OCI-LY7 (cell line): ENCODE data around the gene HYLS1. TPM values are rescaled to one million over a fixed set of nuclear protein-coding genes. Genes with fewer than 3 reads are reported as not detected.

Source experiments
- BruUV-seq: library from RNA; stranded (reverse); fragments of 400-500 nt; replicated peaks from 2 replicates; lab custom pipeline; 2021; lab: Mats Ljungman, UMichigan
- CTCF ChIA-PET: fragments of 300-600 bp; sonication (Branson Sonifier 250); formaldehyde crosslinking; loops from one replicate; lab custom pipeline; 2022; ENCODE audit warnings: antibody characterized with exemption; ENCODE audit not compliant: unreplicated experiment; lab: Charles Lee
- POLR2A ChIA-PET: fragments of 300-600 bp; sonication (Branson Sonifier 250); formaldehyde crosslinking; loops from one replicate; lab custom pipeline; 2022; ENCODE audit warnings: antibody characterized with exemption; lab: Charles Lee
- DNase-seq: peaks from one replicate; pipeline ENCODE4 v3.0.0-alpha.2; 2015; ENCODE audit warnings: low spot score
- H2AFZ ChIP-seq: fragments of 200-600 bp; sonication (generic), shearing (Covaris generic); 2 replicates; pipeline ENCODE4 v1.6.1; 2014; ENCODE audit warnings: mild to moderate bottlenecking, antibody characterized with exemption, low read length, moderate library complexity
- H3K27ac ChIP-seq: fragments of 200-600 bp; sonication (generic); 2 replicates; pipeline ENCODE4 v1.5.1; 2014; ENCODE audit warnings: mixed run types, low read depth, mild to moderate bottlenecking, moderate library complexity, low read length, inconsistent platforms; ENCODE audit not compliant: poor library complexity, severe bottlenecking
- H3K36me3 ChIP-seq: fragments of 200-600 bp; sonication (generic); 2 replicates; pipeline ENCODE4 v1.6.1; 2014; ENCODE audit warnings: mild to moderate bottlenecking, antibody characterized with exemption, low read length, moderate library complexity, mixed read lengths; ENCODE audit not compliant: insufficient read depth
- H3K4me1 ChIP-seq: fragments of 200-600 bp; sonication (generic); 2 replicates; pipeline ENCODE4 v1.5.1; 2014; ENCODE audit warnings: mild to moderate bottlenecking, low read length; ENCODE audit not compliant: insufficient read depth, poor library complexity, severe bottlenecking
- H3K4me2 ChIP-seq: fragments of 200-600 bp; sonication (generic); 2 replicates; pipeline ENCODE4 v1.6.1; 2014; ENCODE audit warnings: mild to moderate bottlenecking, low read length
- H3K4me3 ChIP-seq: fragments of 200-600 bp; sonication (generic); 2 replicates; pipeline ENCODE4 v1.5.1; 2014; ENCODE audit warnings: mild to moderate bottlenecking, low read depth, low read length; ENCODE audit not compliant: poor library complexity, severe bottlenecking
- H3K79me2 ChIP-seq: fragments of 200-600 bp; sonication (generic); 2 replicates; pipeline ENCODE4 v1.6.1; 2016; ENCODE audit warnings: low read depth, mild to moderate bottlenecking, low read length, moderate library complexity, mixed read lengths; ENCODE audit not compliant: insufficient read depth
- H3K9me2 ChIP-seq: fragments of 200-600 bp; sonication (generic); 2 replicates; pipeline ENCODE4 v1.6.1; 2016; ENCODE audit warnings: mild to moderate bottlenecking, low read length, mixed read lengths; ENCODE audit not compliant: insufficient read depth
- H3K9me3 ChIP-seq: fragments of 200-600 bp; sonication (generic); 2 replicates; pipeline ENCODE4 v1.6.1; 2014; ENCODE audit warnings: mild to moderate bottlenecking, mixed run types, low read length, mixed read lengths
- H4K20me1 ChIP-seq: fragments of 200-600 bp; sonication (generic); 2 replicates; pipeline ENCODE4 v1.6.1; 2014; ENCODE audit warnings: mild to moderate bottlenecking, antibody characterized with exemption, low read length, moderate library complexity, mixed read lengths; ENCODE audit not compliant: insufficient read depth
- CTCF ChIP-seq: fragments of 200-600 bp; sonication (generic); conservative IDR thresholded peaks from 2 replicates; pipeline ENCODE4 v1.5.1; 2014; ENCODE audit warnings: mild to moderate bottlenecking, antibody characterized with exemption, low read length, moderate library complexity, mixed read lengths
- EZH2phosphoT487 ChIP-seq: fragments of 200-600 bp; sonication (generic); IDR thresholded peaks from 2 replicates; pipeline ENCODE4 v1.6.1; 2018; ENCODE audit warnings: low read depth, borderline replicate concordance, mild to moderate bottlenecking, mixed run types, antibody characterized with exemption, low read length, moderate library complexity, mixed read lengths
- intact Hi-C: fragments of 100-400 bp; cut with micrococcal nuclease; formaldehyde crosslinking; loops from one replicate; pipeline ENCODE4 v1.10.0; 2022; ENCODE audit not compliant: unreplicated experiment
- total RNA-seq, 2 experiments: library from RNA; depleted of rRNA in 1 of 2; stranded (reverse); fragments of >200 nt in 1 of 2; shearing (Covaris generic) in 1 of 2; gene quantifications; 2 replicates each; pipeline ENCODE4 v1.2.3, GENCODE V29; 2014 to 2022

HYLS1 gene
- total RNA-seq, 2 experiments from 2014 or later, result 18.3 to 31.5 TPM

- intact Hi-C loops, result no loop called here
- Histone ChIP-seq H3K9me3 (no peaks in the 10 kb centered on the region), H3K27ac (no peak overlapping the region), H3K36me3 (no peaks in the 10 kb centered on the region), H3K4me3 (no peak overlapping the region), H4K20me1 (no peaks in the 10 kb centered on the region), H3K9me2 (no peaks in the 10 kb centered on the region), H3K4me2 (no peak overlapping the region), H3K79me2 (no peaks in the 10 kb centered on the region), H2AFZ (no peak overlapping the region), H3K4me1 (no peaks in the 10 kb centered on the region)
- DNase-seq, result no peak
- ChIA-PET CTCF (no interaction called here), POLR2A (interaction anchor here (0.6 to 0.7 kb wide), 2 partner anchors 14 to 30 kb away, joined by 6 to 8 read pairs; partner anchors contain the start of gene PUS3)
- no peak for TF ChIP-seq CTCF
- no peak for TF ChIP-seq EZH2phosphoT487
- BruUV-seq, result no TSS peak
These were observed 29.3 kb downstream of the HYLS1 start for GRCh38 chr11:125916683-125917347.

GRCh38 chr11:125918140-125918840, 30.8 kb downstream of the HYLS1 start:
- Histone ChIP-seq H3K4me2 (no peak overlapping the region), H2AFZ (no peak overlapping the region), H3K9me2 (no peaks in the 10 kb centered on the region), H3K27ac (no peak overlapping the region), H3K4me3 (no peak overlapping the region), H3K36me3 (no peaks in the 10 kb centered on the region), H3K4me1 (no peaks in the 10 kb centered on the region), H3K9me3 (no peaks in the 10 kb centered on the region), H4K20me1 (no peaks in the 10 kb centered on the region), H3K79me2 (no peaks in the 10 kb centered on the region)
- intact Hi-C loops, result no loop called here
- no peak for DNase-seq
- no TSS peak for BruUV-seq
- POLR2A ChIA-PET, result interaction anchor here (0.6 to 0.7 kb wide), 2 partner anchors 279 to 1077 kb away, joined by 3 to 7 read pairs; no protein-coding TSS in a partner anchor
- TF ChIP-seq EZH2phosphoT487, result no peak
- TF ChIP-seq CTCF, result no peak
- CTCF ChIA-PET, result interaction anchor here (0.7 kb wide), 1 partner anchor 279 kb away, joined by 3 read pairs; no protein-coding TSS in a partner anchor

- POLR2A ChIA-PET, result interaction anchor here (0.6 kb wide), 1 partner anchor 132 kb away, joined by 3 read pairs; no protein-coding TSS in a partner anchor
- H3K4me2 ChIP-seq, result no peak overlapping the region
- no peaks in the 10 kb centered on the region for H3K79me2 ChIP-seq
- DNase-seq, result no peak
- BruUV-seq, result no TSS peak
- no peaks in the 10 kb centered on the region for H3K9me3 ChIP-seq
- no peak overlapping the region for H3K4me3 ChIP-seq
- H3K27ac ChIP-seq, result no peak overlapping the region
- no peaks in the 10 kb centered on the region for H3K36me3 ChIP-seq
- no peaks in the 10 kb centered on the region for H3K9me2 ChIP-seq
- TF ChIP-seq EZH2phosphoT487 (no peak), CTCF (no peak)
- intact Hi-C loops, result no loop called here
- no peaks in the 10 kb centered on the region for H3K4me1 ChIP-seq
- no peak overlapping the region for H2AFZ ChIP-seq
- H4K20me1 ChIP-seq, result no peaks in the 10 kb centered on the region
- CTCF ChIA-PET, result no interaction called here
These were observed 33.6 kb downstream of the HYLS1 start for GRCh38 chr11:125921042-125921441.
